Dermis blood vessel endothelial cell (primary cell): ENCODE results near the gene SLC37A4. TPM values are rescaled to one million over a fixed set of nuclear protein-coding genes. Genes with fewer than 3 reads are reported as not detected.
"Not testable (repeated sequence)": the region's sequence is repeated elsewhere in the genome, so short reads cannot be mapped to it uniquely, and the experiment has no call there.

ENCODE experiments used
- DNase-seq: peaks from one replicate; pipeline ENCODE4 v3.0.0; 2010
- total RNA-seq: library from RNA; depleted of rRNA; stranded (reverse); fragments of >200 nt; gene quantifications from 2 replicates; pipeline ENCODE4 v1.2.3, GENCODE V29; 2014

The SLC37A4 gene
- total RNA-seq, 1 donor from 2014 or later: 18.4 TPM

- DNase-seq: no peak
Observed at GRCh38 chr11:119041821-119042514, 11.3 kb upstream of the SLC37A4 start.

GRCh38 chr11:119039471-119039870 lies 8.8 kb upstream of the SLC37A4 start:
- not testable (repeated sequence) for DNase-seq

GRCh38 chr11:119038884-119039283 lies 8.2 kb upstream of the SLC37A4 start:
- DNase-seq: no peak

- DNase-seq: no peak
Observed at GRCh38 chr11:119034813-119035212, 4.1 kb upstream of the SLC37A4 start.

- not testable (repeated sequence) for DNase-seq
Observed at GRCh38 chr11:119033421-119033820, 2.7 kb upstream of the SLC37A4 start.

- no peak for DNase-seq
Observed at GRCh38 chr11:119031912-119032280, 1.2 kb upstream of the SLC37A4 start.

GRCh38 chr11:119030029-119030328 lies 698 bp downstream of the SLC37A4 start:
- no peak for DNase-seq

- DNase-seq: no peak
Observed at GRCh38 chr11:119029340-119030028, 1.2 kb downstream of the SLC37A4 start.

- no peak for DNase-seq
Observed at GRCh38 chr11:119029069-119029339, 1.7 kb downstream of the SLC37A4 start.

- no peak for DNase-seq
Observed at GRCh38 chr11:119028346-119029068, 2.2 kb downstream of the SLC37A4 start.

GRCh38 chr11:119027561-119028345 lies 2.9 kb downstream of the SLC37A4 start:
- DNase-seq: no peak

- DNase-seq: no peak
Observed at GRCh38 chr11:119026970-119027369, 3.7 kb downstream of the SLC37A4 start.

GRCh38 chr11:119025978-119026766 lies 4.5 kb downstream of the SLC37A4 start:
- DNase-seq: no peak

- DNase-seq: no peak
Observed at GRCh38 chr11:119025541-119025940, 5.1 kb downstream of the SLC37A4 start.

GRCh38 chr11:119025099-119025473 lies 5.6 kb downstream of the SLC37A4 start:
- no peak for DNase-seq

GRCh38 chr11:119024430-119025098 lies 6.1 kb downstream of the SLC37A4 start:
- DNase-seq: no peak

- DNase-seq: no peak
Observed at GRCh38 chr11:119023741-119024140, 6.9 kb downstream of the SLC37A4 start.

- DNase-seq: no peak
Observed at GRCh38 chr11:119021631-119022030, 9.0 kb downstream of the SLC37A4 start.

GRCh38 chr11:119019996-119020395 lies 10.7 kb downstream of the SLC37A4 start:
- DNase-seq: no peak

GRCh38 chr11:119018074-119018938 lies 12.4 kb downstream of the SLC37A4 start, which contains the start of the genes RPS25 and TRAPPC4:
Gene RPS25, minus strand, starts transcription at chr11:119018343. Its CDS starts 59 bp downstream, at chr11:119018284.
Gene TRAPPC4, plus strand, starts transcription at chr11:119018766. Its CDS starts 30 bp downstream, at chr11:119018796.
- DNase-seq: peak; percentile 97

GRCh38 chr11:119017377-119017776 lies 13.3 kb downstream of the SLC37A4 start:
- DNase-seq: not testable (repeated sequence)
